GM10266 (cell line): ENCODE results near the gene SIGLECL1.
"Not testable (repeated sequence)": the region's sequence is repeated elsewhere in the genome, so short reads cannot be mapped to it uniquely, and the experiment has no call there.

Source experiments
- DNase-seq: peaks from one replicate; pipeline ENCODE4 v3.0.0; 2012; ENCODE audit errors: extremely low spot score
- TF ChIP-seq, protein P1 (sequence below): IDR thresholded peaks from 2 replicates; pipeline ENCODE4 v1.5.1; 2012; ENCODE audit warnings: mild to moderate bottlenecking, low read depth; ENCODE audit not compliant: control insufficient read depth, insufficient read depth; ENCODE audit errors: missing control alignments

SIGLECL1 gene

GRCh38 chr19:51250786-51251467, at the start of gene SIGLECL1:
Gene SIGLECL1, plus strand, starts transcription at chr19:51251080. Its CDS starts 12,993 bp downstream, at chr19:51264073.
- no peak for DNase-seq
- TF ChIP-seq, protein P1, sequence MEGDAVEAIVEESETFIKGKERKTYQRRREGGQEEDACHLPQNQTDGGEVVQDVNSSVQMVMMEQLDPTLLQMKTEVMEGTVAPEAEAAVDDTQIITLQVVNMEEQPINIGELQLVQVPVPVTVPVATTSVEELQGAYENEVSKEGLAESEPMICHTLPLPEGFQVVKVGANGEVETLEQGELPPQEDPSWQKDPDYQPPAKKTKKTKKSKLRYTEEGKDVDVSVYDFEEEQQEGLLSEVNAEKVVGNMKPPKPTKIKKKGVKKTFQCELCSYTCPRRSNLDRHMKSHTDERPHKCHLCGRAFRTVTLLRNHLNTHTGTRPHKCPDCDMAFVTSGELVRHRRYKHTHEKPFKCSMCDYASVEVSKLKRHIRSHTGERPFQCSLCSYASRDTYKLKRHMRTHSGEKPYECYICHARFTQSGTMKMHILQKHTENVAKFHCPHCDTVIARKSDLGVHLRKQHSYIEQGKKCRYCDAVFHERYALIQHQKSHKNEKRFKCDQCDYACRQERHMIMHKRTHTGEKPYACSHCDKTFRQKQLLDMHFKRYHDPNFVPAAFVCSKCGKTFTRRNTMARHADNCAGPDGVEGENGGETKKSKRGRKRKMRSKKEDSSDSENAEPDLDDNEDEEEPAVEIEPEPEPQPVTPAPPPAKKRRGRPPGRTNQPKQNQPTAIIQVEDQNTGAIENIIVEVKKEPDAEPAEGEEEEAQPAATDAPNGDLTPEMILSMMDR, result no peak

- TF ChIP-seq, protein P1, result no peak
- no peak for DNase-seq
Measured at GRCh38 chr19:51201712-51202111, 49.2 kb upstream of the SIGLECL1 start.

- TF ChIP-seq, protein P1, result no peak
- DNase-seq, result no peak
Measured at GRCh38 chr19:51203916-51204315, 47.0 kb upstream of the SIGLECL1 start.

DNA sequence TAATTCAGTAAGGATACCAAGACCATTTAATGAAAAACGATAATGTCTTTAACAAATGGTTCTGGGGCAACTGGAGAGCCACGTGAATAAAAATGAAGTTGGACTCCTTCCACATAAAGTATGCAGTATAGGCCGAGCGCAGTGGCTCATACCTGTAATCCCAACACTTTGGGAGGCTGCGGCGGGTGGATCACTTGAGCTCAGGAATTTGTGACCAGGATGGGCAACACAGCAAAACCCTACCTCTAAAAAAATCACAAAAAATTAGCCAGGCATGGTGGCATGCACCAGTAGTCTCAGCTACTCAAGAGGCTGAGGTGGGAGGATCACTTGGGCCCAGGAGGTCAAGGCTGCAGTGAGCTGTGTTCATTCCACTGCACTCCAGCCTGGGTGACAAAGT, 46.6 kb upstream of the SIGLECL1 start:
- TF ChIP-seq, protein P1, result no peak
- DNase-seq, result no peak

GRCh38 chr19:51207747-51208146, 43.1 kb upstream of the SIGLECL1 start:
- DNase-seq, result no peak
- TF ChIP-seq, protein P1, result no peak

DNA sequence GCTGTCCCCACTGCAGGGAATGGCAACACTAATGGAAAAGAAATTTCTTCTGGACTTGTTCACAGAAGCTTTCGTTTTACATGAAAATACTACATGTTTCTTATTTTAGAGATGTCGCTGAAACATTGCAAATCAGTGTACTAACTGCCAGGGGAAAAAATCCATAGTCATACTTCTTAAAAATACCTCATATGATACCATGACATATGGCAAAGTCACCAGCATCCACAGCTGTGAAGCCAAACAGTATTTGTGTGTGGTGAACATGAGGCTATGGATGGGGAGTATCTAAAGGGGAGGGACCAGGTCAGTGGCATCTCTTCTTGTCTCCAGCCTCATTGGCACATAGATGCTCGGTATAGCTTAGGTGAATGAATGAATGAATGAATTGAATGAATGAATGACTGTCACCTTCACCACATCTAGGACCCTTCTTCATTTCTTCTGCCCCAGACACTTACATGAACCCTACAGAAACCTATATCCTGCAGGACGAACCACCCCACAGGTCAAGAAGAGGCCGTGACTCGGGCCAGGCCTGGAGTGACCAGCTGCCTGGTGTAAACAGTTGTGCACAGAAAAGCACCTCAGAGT, 40.6 kb upstream of the SIGLECL1 start:
- TF ChIP-seq, protein P1, result no peak
- DNase-seq, result no peak

DNA sequence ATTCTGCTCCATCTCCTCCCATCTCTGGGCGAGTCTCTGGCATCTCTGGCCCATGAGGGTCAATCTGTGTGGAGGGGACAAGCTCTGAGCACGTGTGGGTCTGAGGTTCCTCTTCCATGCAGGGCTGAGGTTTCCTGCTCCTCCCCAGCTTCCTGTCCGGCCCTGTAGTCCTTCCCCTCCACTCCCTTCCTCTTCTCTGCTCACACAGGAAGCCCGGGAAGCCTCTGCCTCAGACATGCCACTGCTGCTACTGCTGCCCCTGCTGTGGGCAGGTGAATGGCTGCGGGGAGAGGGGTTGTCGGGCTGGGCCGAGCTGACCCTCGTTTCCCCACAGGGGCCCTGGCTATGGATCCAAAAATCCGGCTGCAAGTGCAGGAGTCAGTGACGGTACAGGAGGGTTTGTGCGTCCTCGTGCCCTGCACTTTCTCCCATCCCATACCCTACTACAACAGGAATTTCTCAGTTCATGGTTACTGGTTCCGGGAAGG, 40.0 kb upstream of the SIGLECL1 start:
- not testable (repeated sequence) for DNase-seq
